Fibroblast of the conjunctiva (primary cell): ENCODE measurements around the gene ALG14.

Experiments
- DNase-seq: peaks from one replicate; pipeline ENCODE4 v3.0.0-alpha.2; 2010; ENCODE audit warnings: low read depth

The ALG14 gene

GRCh38 chr1:94927405-94928175 lies 145.2 kb downstream of the ALG14 start:
- DNase-seq = no peak

DNA sequence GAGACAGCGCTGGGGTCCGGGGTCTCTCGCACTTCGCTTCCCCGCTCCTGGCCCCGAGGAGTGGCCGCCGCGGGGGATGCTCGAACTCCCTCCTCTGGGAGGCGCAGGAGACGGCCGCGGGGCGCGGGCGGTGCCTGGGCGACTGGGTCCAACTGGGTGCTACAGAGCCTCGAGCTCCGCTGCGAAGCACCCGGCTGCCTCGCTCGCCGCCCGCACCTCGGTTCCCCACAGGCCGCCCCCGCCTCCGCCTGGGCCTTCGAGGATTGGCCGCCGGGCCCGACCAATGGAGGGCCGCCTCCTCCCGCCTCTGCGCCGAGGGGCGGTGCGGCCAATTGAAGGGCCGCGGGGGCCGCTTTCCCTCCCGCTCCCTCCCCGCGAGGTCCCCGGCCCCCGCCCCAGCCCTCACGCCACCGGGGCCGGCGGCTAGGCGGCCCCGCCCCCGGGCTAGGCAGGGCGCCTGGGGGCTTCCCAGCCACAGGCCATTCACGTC lies 145.8 kb downstream of the ALG14 start, which contains the start of gene CNN3:
TSS of gene CNN3 (minus strand) at position 196 of the 490 bp plus-strand sequence. CDS start 216 bp downstream, outside the sequence.
- peak; percentile 84 for DNase-seq

DNA sequence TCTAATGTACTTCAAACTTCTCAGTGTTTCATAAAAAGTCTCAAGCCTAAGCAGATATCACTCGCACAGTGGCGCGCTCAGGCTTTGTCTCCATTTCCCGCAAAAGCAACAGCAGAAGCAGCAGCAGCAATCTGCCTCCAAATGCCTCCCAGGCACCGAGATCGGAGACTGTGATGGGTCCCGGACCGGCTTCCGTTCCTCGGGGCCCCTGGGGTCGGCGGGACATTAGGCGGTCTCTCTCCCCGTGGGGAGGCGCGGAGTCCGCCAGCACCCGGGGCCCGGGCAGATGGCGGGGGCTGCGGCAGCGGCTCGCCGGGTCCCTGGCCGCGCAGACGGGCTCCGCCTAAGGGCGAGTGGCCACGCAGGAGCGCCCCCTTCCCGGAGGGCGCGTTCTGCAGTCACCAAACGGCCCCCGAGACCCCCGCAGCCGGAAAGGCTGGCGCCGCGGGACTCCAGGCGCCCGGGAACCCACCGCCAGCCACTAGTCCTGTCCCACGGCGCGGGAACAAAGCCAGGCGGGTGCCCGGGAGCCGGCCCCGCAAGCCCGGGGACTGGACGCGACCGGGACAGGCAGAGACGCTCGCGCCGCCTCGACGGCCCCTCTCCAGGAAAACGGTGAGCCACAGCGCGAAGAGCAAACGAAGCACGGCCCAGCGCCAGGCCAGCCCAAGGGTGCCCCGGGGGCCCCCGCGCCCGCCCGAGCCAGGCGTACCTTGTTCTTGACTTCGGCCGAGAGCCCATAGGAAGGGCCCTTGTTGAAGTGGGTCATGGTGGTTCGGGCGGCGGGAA lies 146.4 kb downstream of the ALG14 start:
- no peak for DNase-seq

DNA sequence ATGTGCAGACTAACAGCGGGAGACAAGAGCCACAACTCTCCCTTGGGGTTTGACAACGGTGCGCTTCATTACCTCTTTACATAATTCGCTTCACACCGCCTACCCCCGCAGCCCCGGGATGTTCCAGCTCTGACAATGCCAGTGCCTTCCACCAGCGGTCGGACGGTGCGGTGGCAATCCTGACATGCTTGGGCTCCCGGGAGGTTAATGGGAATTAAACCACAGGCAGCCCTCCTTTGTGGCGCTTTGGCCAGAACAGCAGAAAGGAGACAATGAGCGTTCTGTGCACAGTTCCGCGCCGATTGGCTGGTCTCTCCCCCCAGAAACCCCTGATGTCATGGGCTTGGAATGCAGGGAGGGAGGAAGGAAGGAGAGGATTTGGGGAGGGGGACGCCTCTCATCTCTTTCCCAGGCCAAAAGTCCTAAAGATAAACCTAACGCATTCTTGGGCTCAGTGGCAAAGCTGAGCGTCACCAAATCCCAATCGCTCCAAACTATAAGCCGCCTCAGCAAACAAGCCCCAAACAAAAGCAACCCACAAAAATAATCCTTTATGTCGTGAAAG lies 147.1 kb downstream of the ALG14 start:
- peak; percentile 76 for DNase-seq

DNA sequence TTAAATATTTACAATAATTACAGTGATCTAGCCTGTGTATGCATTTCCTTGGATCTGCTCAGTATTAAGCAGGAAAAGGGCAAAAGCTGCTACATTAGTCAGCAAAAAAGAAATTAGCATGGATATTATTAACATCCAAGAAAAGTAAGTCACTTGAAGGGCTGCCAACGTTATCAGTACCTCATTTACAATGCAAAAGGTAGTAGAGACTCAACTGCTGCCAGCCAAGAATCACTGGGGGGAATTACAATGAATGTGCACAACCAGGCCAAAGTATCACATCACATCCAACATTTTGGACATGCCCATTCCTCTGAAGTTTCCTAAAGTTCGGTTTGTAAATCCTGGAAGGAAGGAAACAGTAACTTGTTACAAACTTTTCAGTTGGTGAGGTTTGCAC lies 147.7 kb downstream of the ALG14 start:
- no peak for DNase-seq
